WI38 (cell line): ENCODE results near the gene ADIRF.
"Not testable (repeated sequence)": the region's sequence is repeated elsewhere in the genome, so short reads cannot be mapped to it uniquely, and the experiment has no call there.

Experiments
- H3K4me3 ChIP-seq: 2 replicates; pipeline ENCODE4 v1.5.1; 2011; ENCODE audit warnings: low read depth, mild to moderate bottlenecking, control low read depth, low read length
- CTCF ChIP-seq: IDR thresholded peaks from 2 replicates; pipeline ENCODE4 v1.5.1; 2012; ENCODE audit warnings: low read depth, mild to moderate bottlenecking, control low read depth, low read length

The ADIRF gene

GRCh38 chr10:86968271-86968993 lies at the start of gene ADIRF:
Gene ADIRF (plus strand): TSS chr10:86968482. CDS start chr10:86968545, 63 bp downstream.
- H3K4me3 ChIP-seq = no peak within 1 kb of the TSS
- TF ChIP-seq CTCF = no peak

GRCh38 chr10:86922553-86922961 lies 45.7 kb upstream of the ADIRF start:
- no peak overlapping the region for H3K4me3 ChIP-seq
- no peak for TF ChIP-seq CTCF

- TF ChIP-seq CTCF = no peak
- no peak overlapping the region for H3K4me3 ChIP-seq
Observed at GRCh38 chr10:86929468-86930380, 38.6 kb upstream of the ADIRF start.

GRCh38 chr10:86931872-86932271 lies 36.4 kb upstream of the ADIRF start:
- TF ChIP-seq CTCF = no peak

GRCh38 chr10:86932674-86933073 lies 35.6 kb upstream of the ADIRF start:
- no peak for TF ChIP-seq CTCF
- H3K4me3 ChIP-seq = no peak overlapping the region

More at GRCh38 chr10:86931872-86932271, 36.4 kb upstream of the ADIRF start:
- no peak overlapping the region for H3K4me3 ChIP-seq

- not testable (repeated sequence) for H3K4me3 ChIP-seq
Observed at GRCh38 chr10:86934162-86934711, 34.0 kb upstream of the ADIRF start.

GRCh38 chr10:86936661-86937501 lies 31.4 kb upstream of the ADIRF start:
- TF ChIP-seq CTCF = no peak
- no peak overlapping the region for H3K4me3 ChIP-seq
